ENCODE results near the gene ZNF462.
"Not testable (repeated sequence)": the region's sequence is repeated elsewhere in the genome, so short reads cannot be mapped to it uniquely, and the experiment has no call there.

Gene ZNF462

GRCh38 chr9:106976772-106977171 is 113.8 kb downstream of the ZNF462 start:
- no peak for DNase-seq (ENCODE audit: low spot score)
- in situ Hi-C loops (cut with MboI; ENCODE audit: low pct_unique_long_range_greater_than_20kb, low sequenced_read_pairs, unreplicated experiment), result no loop called here
- TF ChIP-seq CTCF (IDR thresholded peaks at IDR 0.05; ENCODE audit: extremely low read depth, insufficient read depth, missing control alignments), result no peak

GRCh38 chr9:106980551-106981101 is 117.7 kb downstream of the ZNF462 start:
- in situ Hi-C loops (cut with MboI; ENCODE audit: low pct_unique_long_range_greater_than_20kb, low sequenced_read_pairs, unreplicated experiment), result no loop called here

GRCh38 chr9:106981396-106982287 is 118.7 kb downstream of the ZNF462 start:
- in situ Hi-C loops (cut with MboI; ENCODE audit: low pct_unique_long_range_greater_than_20kb, low sequenced_read_pairs, unreplicated experiment), result no loop called here
- TF ChIP-seq CTCF (IDR thresholded peaks at IDR 0.05; ENCODE audit: extremely low read depth, insufficient read depth, missing control alignments), result no peak
- DNase-seq (ENCODE audit: low spot score), result peak; percentile 6

More at GRCh38 chr9:106980551-106981101, 117.7 kb downstream of the ZNF462 start:
- no peak for DNase-seq (ENCODE audit: low spot score)
- no peak for TF ChIP-seq CTCF (IDR thresholded peaks at IDR 0.05; ENCODE audit: extremely low read depth, insufficient read depth, missing control alignments)

- in situ Hi-C loops (cut with MboI; ENCODE audit: low pct_unique_long_range_greater_than_20kb, low sequenced_read_pairs, unreplicated experiment), result no loop called here
- DNase-seq (ENCODE audit: low spot score), result no peak
Measured at GRCh38 chr9:106982636-106983035, 119.7 kb downstream of the ZNF462 start.

GRCh38 chr9:106983346-106983745 is 120.4 kb downstream of the ZNF462 start:
- no peak for DNase-seq (ENCODE audit: low spot score)
- in situ Hi-C loops (cut with MboI; ENCODE audit: low pct_unique_long_range_greater_than_20kb, low sequenced_read_pairs, unreplicated experiment), result no loop called here
- TF ChIP-seq CTCF (IDR thresholded peaks at IDR 0.05; ENCODE audit: extremely low read depth, insufficient read depth, missing control alignments), result no peak

More at GRCh38 chr9:106982636-106983035, 119.7 kb downstream of the ZNF462 start:
- no peak for TF ChIP-seq CTCF (IDR thresholded peaks at IDR 0.05; ENCODE audit: extremely low read depth, insufficient read depth, missing control alignments)

GRCh38 chr9:106989904-106990303 is 126.9 kb downstream of the ZNF462 start:
- in situ Hi-C loops (cut with MboI; ENCODE audit: low pct_unique_long_range_greater_than_20kb, low sequenced_read_pairs, unreplicated experiment); DNase-seq (ENCODE audit: low spot score): not testable (repeated sequence)

GRCh38 chr9:106992186-106992585 is 129.2 kb downstream of the ZNF462 start:
- DNase-seq (ENCODE audit: low spot score), result no peak
- TF ChIP-seq CTCF (IDR thresholded peaks at IDR 0.05; ENCODE audit: extremely low read depth, insufficient read depth, missing control alignments), result no peak
- in situ Hi-C loops (cut with MboI; ENCODE audit: low pct_unique_long_range_greater_than_20kb, low sequenced_read_pairs, unreplicated experiment), result no loop called here

Measured in GM13977 (cell line).